ENCODE data around the gene FFAR1.

Gene FFAR1

GRCh38 chr19:35389192-35389861, 41.6 kb downstream of the FFAR1 start:
- no peak overlapping the region for H3K4me3 ChIP-seq (ENCODE audit: low read length)
- no peak for TF ChIP-seq CTCF (IDR thresholded peaks at IDR 0.05; ENCODE audit: insufficient read depth, low read depth, low read length, missing control alignments)
- DNase-seq (ENCODE audit: low read depth): peak; percentile 4

GRCh38 chr19:35392742-35393715, 45.3 kb downstream of the FFAR1 start:
- no peak overlapping the region for H3K4me3 ChIP-seq (ENCODE audit: low read length)
- TF ChIP-seq CTCF (IDR thresholded peaks at IDR 0.05; ENCODE audit: insufficient read depth, low read depth, low read length, missing control alignments): no peak
- DNase-seq (ENCODE audit: low read depth): no peak

- TF ChIP-seq CTCF (IDR thresholded peaks at IDR 0.05; ENCODE audit: insufficient read depth, low read depth, low read length, missing control alignments): no peak
- DNase-seq (ENCODE audit: low read depth): peak; percentile 4
Observed at GRCh38 chr19:35395382-35396199, 47.9 kb downstream of the FFAR1 start.

GRCh38 chr19:35396240-35396885, 48.7 kb downstream of the FFAR1 start:
- H3K4me3 ChIP-seq (ENCODE audit: low read length): no peak overlapping the region
- no peak for DNase-seq (ENCODE audit: low read depth)
- no peak for TF ChIP-seq CTCF (IDR thresholded peaks at IDR 0.05; ENCODE audit: insufficient read depth, low read depth, low read length, missing control alignments)

More at GRCh38 chr19:35395382-35396199, 47.9 kb downstream of the FFAR1 start:
- no peak overlapping the region for H3K4me3 ChIP-seq (ENCODE audit: low read length)

- no peak for TF ChIP-seq CTCF (IDR thresholded peaks at IDR 0.05; ENCODE audit: insufficient read depth, low read depth, low read length, missing control alignments)
- H3K4me3 ChIP-seq (ENCODE audit: low read length): no peak overlapping the region
- DNase-seq (ENCODE audit: low read depth): no peak
Observed at GRCh38 chr19:35397064-35397463, 49.4 kb downstream of the FFAR1 start.
